A673 (cell line): Measurements from ENCODE around the gene DDR2. TPM values are rescaled to one million over a fixed set of nuclear protein-coding genes. Genes with fewer than 3 reads are reported as not detected.
"Not testable (repeated sequence)": the region's sequence is repeated elsewhere in the genome, so short reads cannot be mapped to it uniquely, and the experiment has no call there.

Source experiments
- BruUV-seq: library from RNA; stranded (reverse); fragments of 400-500 nt; replicated peaks from 2 replicates; lab custom pipeline; 2021; lab: Mats Ljungman, UMichigan
- CTCF ChIA-PET: fragments of 300-600 bp; sonication (Branson Sonifier 250); formaldehyde crosslinking; loops from one replicate; lab custom pipeline; 2022; ENCODE audit warnings: antibody characterized with exemption; lab: Charles Lee
- POLR2A ChIA-PET: fragments of 300-600 bp; sonication (Branson Sonifier 250); formaldehyde crosslinking; loops from one replicate; lab custom pipeline; 2022; ENCODE audit warnings: antibody characterized with exemption; ENCODE audit not compliant: low non-redundant PET; lab: Charles Lee
- DNase-seq: peaks from one replicate; pipeline ENCODE4 v3.0.0-alpha.2; 2015; ENCODE audit warnings: low spot score
- H3K27ac ChIP-seq: fragments of 200-600 bp; sonication (generic); 2 replicates; pipeline ENCODE4 v1.5.1; 2016; ENCODE audit warnings: mixed run types, low read depth, mild to moderate bottlenecking, mixed read lengths, antibody characterized with exemption, low read length; ENCODE audit not compliant: poor library complexity, severe bottlenecking
- H3K27me3 ChIP-seq: fragments of 200-600 bp; sonication (generic); replicated peaks from 2 replicates; pipeline ENCODE4 v1.6.1; 2017; ENCODE audit warnings: mixed run types, low read depth, mild to moderate bottlenecking, mixed read lengths, antibody characterized with exemption, low read length; ENCODE audit not compliant: insufficient read depth, poor library complexity
- H3K36me3 ChIP-seq: fragments of 200-600 bp; sonication (generic); 2 replicates; pipeline ENCODE4 v1.6.1; 2016; ENCODE audit warnings: mixed run types, mild to moderate bottlenecking, mixed read lengths, antibody characterized with exemption, low read length; ENCODE audit not compliant: insufficient read depth, poor library complexity, severe bottlenecking
- H3K4me1 ChIP-seq: fragments of 200-600 bp; sonication (generic); 2 replicates; pipeline ENCODE4 v1.6.1; 2017; ENCODE audit warnings: mixed run types, mild to moderate bottlenecking, mixed read lengths, antibody characterized with exemption, low read length; ENCODE audit not compliant: insufficient read depth, poor library complexity, severe bottlenecking
- H3K4me3 ChIP-seq: fragments of 200-600 bp; sonication (generic); 2 replicates; pipeline ENCODE4 v1.5.1; 2016; ENCODE audit warnings: low read depth, mixed run types, mild to moderate bottlenecking, mixed read lengths, low read length; ENCODE audit not compliant: poor library complexity, severe bottlenecking
- H3K9me3 ChIP-seq: fragments of 200-600 bp; sonication (generic); 2 replicates; pipeline ENCODE4 v1.6.1; 2016; ENCODE audit warnings: mixed run types, low read depth, mild to moderate bottlenecking, mixed read lengths, antibody characterized with exemption, low read length; ENCODE audit not compliant: poor library complexity, severe bottlenecking
- EZH2 ChIP-seq: fragments of 200-600 bp; sonication (generic); IDR thresholded peaks from 2 replicates; pipeline ENCODE4 v1.6.1; 2017; ENCODE audit warnings: borderline replicate concordance, low read depth, mild to moderate bottlenecking, mixed read lengths, antibody characterized with exemption, low read length; ENCODE audit not compliant: poor library complexity, severe bottlenecking
- intact Hi-C: fragments of 100-400 bp; cut with micrococcal nuclease; formaldehyde crosslinking; loops from one replicate; pipeline ENCODE4 v1.10.0; 2022; ENCODE audit not compliant: unreplicated experiment
- total RNA-seq: library from RNA; stranded (reverse); gene quantifications from 2 replicates; pipeline ENCODE4 v1.2.3, GENCODE V29; 2021
- TF ChIP-seq, protein P1 (sequence below): fragments of 300-800, 200-600 bp; sonication (generic); conservative IDR thresholded peaks from 2 replicates; pipeline ENCODE4 v1.5.1; 2017; ENCODE audit warnings: low read depth, mild to moderate bottlenecking, antibody characterized with exemption, low read length, moderate library complexity, mixed read lengths

The DDR2 gene
- total RNA-seq, 1 experiment from 2014 or later: 121 TPM

DNA sequence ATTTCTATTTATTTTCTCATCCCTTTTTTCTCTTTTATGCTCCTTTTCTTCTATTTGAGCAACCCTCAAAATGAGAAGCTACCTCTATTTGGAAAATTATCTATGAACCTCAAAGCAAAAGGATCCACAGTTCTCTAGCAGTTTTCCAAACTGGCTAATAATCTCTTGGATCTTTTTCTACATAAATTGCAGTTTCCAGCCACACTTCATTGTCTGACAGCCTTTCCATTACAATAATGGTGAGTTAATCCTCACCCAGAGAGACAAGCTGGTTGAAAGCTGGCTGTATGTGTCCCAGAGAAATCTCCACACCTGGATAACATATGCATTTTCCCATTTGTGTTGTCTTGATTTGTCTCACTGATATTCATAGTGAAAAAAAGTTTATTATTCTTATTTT, 141.7 kb downstream of the DDR2 start:
- H3K4me3 ChIP-seq: no peak overlapping the region
- ChIA-PET POLR2A (no interaction called here), CTCF (no interaction called here)
- DNase-seq: no peak
- intact Hi-C loops: no loop called here
- no peaks in the 10 kb centered on the region for H3K4me1 ChIP-seq
- BruUV-seq: no TSS peak
- H3K9me3 ChIP-seq: no peaks in the 10 kb centered on the region
- H3K36me3 ChIP-seq: peaks cover 96% of the 10 kb centered on the region
- TF ChIP-seq EZH2: no peak
- TF ChIP-seq, protein P1, sequence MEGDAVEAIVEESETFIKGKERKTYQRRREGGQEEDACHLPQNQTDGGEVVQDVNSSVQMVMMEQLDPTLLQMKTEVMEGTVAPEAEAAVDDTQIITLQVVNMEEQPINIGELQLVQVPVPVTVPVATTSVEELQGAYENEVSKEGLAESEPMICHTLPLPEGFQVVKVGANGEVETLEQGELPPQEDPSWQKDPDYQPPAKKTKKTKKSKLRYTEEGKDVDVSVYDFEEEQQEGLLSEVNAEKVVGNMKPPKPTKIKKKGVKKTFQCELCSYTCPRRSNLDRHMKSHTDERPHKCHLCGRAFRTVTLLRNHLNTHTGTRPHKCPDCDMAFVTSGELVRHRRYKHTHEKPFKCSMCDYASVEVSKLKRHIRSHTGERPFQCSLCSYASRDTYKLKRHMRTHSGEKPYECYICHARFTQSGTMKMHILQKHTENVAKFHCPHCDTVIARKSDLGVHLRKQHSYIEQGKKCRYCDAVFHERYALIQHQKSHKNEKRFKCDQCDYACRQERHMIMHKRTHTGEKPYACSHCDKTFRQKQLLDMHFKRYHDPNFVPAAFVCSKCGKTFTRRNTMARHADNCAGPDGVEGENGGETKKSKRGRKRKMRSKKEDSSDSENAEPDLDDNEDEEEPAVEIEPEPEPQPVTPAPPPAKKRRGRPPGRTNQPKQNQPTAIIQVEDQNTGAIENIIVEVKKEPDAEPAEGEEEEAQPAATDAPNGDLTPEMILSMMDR: no peak
- H3K27me3 ChIP-seq: no peaks in the 10 kb centered on the region
- H3K27ac ChIP-seq: no peak overlapping the region

DNA sequence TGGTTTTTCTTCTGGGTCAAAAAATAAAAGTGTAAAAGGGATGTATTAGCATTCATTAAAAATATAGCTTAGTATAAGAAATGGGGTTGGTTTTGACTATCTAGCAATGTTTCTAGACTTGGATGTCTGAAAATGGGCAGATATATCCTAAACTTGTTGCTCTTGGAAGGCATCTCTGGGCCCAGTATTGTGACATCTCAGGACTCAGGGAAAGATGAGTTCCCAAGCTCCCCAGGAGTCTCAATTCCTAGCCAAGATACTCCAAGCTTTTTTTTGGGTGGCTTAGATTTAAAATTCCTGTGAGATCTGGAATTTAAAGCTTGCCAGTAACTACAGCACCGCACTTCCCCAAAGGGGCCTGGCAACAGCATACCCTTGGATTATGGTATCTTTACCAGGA, 146.8 kb downstream of the DDR2 start:
- DNase-seq: no peak
- peaks cover 90% of the 10 kb centered on the region for H3K36me3 ChIP-seq
- intact Hi-C loops: no loop called here
- ChIA-PET POLR2A (no interaction called here), CTCF (interaction anchor here (0.5 kb wide), 1 partner anchor 742 kb away, joined by 6 read pairs; no protein-coding TSS in a partner anchor)
- BruUV-seq: no TSS peak
- no peaks in the 10 kb centered on the region for H3K4me1 ChIP-seq
- no peak overlapping the region for H3K27ac ChIP-seq
- no peak for TF ChIP-seq EZH2
- TF ChIP-seq, protein P1: no peak
- H3K4me3 ChIP-seq: no peak overlapping the region
- no peaks in the 10 kb centered on the region for H3K9me3 ChIP-seq
- no peaks in the 10 kb centered on the region for H3K27me3 ChIP-seq

DNA sequence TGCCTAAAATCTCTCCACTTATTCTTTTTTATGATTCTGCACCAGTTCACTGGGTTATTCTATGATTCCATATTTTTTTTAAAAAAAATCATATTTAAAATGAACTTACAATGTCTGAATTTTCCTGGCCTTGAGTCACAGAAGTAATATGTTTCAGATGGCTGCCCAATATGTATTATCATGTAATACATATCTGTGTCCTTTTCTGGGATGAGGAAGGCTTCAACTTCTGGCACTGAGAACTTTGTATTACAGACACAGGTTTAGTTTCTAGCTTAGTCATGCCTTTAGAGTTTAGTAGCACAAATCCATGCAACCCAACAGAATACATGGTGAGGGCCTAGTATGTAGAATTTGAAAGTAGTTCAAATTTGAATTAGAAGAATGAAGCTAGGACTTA, 150.4 kb downstream of the DDR2 start:
- DNase-seq: no peak
- ChIA-PET POLR2A (no interaction called here), CTCF (no interaction called here)
- Histone ChIP-seq H3K4me3 (no peak overlapping the region), H3K27me3 (no peaks in the 10 kb centered on the region), H3K27ac (no peak overlapping the region), H3K9me3 (no peaks in the 10 kb centered on the region), H3K4me1 (no peaks in the 10 kb centered on the region), H3K36me3 (peaks cover 58% of the 10 kb centered on the region)
- BruUV-seq: no TSS peak
- no peak for TF ChIP-seq EZH2
- TF ChIP-seq, protein P1: no peak
- intact Hi-C loops: no loop called here

DNA sequence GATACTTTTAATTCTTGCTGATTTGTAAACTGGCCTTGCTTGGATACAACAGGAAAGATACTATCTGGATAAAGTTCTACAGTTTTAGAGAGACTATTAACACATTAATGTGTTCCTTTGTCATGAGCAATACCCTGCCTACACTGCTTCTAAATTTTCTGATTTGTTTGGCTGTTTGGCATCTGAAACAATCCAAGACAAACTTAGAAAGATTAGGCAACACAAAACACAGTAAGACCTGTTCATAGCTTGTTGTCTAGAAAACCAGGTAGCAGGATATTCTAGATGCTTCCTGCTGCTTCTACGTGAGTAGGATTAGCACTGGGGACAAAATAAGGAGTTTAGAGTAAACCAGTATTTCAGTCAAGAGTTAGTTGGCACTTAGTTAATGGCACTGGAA, 152.7 kb downstream of the DDR2 start:
- POLR2A ChIA-PET, CTCF ChIA-PET: not testable (repeated sequence)

DNA sequence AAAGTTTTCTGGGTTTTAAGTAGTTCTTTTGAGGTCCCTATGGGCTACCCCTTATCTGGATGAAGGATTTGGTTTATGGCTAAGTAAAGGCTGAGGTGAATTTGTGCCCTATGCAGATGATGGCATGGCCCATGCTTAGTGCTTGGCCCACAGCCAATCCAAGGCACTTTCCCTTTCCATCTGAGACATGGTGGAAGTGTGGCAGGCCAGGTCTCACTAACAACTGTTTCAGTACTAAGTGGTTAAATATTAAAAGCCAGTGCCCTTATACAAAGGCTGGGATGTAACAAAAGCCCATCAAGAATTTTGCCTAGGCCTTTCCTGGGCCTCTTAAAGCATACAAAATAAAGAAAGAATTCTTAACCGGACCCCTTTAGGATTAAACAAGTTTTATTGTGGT, 156.5 kb downstream of the DDR2 start:
- CTCF ChIA-PET, H3K4me3 ChIP-seq, H3K9me3 ChIP-seq, H3K4me1 ChIP-seq, intact Hi-C loops, H3K36me3 ChIP-seq, H3K27me3 ChIP-seq, BruUV-seq: not testable (repeated sequence)
- DNase-seq: peak; percentile 12
- peak overlapping the region; percentile 89 for H3K27ac ChIP-seq
- POLR2A ChIA-PET: interaction anchor here (0.7 kb wide), 1 partner anchor 92 kb away, joined by 20 read pairs; no protein-coding TSS in a partner anchor

More for the DNA sequence above, 152.7 kb downstream of the DDR2 start:
- H3K27me3 ChIP-seq, H3K9me3 ChIP-seq, H3K27ac ChIP-seq, H3K4me3 ChIP-seq, BruUV-seq, DNase-seq, H3K4me1 ChIP-seq, intact Hi-C loops: not testable (repeated sequence)
- H3K36me3 ChIP-seq: peaks cover 36% of the 10 kb centered on the region
